Activated CD4-positive, alpha-beta memory T cell treated with anti-CD3 and anti-CD28 coated beads, Interleukin-2, amount 10 ng/mL, durations not matched to agents 7 days and 5 days (primary cell): Measurements from ENCODE around the gene TRRAP. TPM values are rescaled to one million over a fixed set of nuclear protein-coding genes. Genes with fewer than 3 reads are reported as not detected.
A peak's percentile ranks its signal among the peaks of the same experiment; 100 is the strongest.

ENCODE experiments used
- CTCF ChIA-PET: fragments of 350-600 bp; sonication (Branson Sonifier 250); formaldehyde crosslinking; loops from one replicate; lab custom pipeline; 2021; ENCODE audit warnings: antibody characterized with exemption, inconsistent platforms; lab: Charles Lee
- POLR2A ChIA-PET: fragments of 350-600 bp; sonication (Branson Sonifier 250); formaldehyde crosslinking; loops from one replicate; lab custom pipeline; 2021; ENCODE audit warnings: antibody characterized with exemption; lab: Charles Lee
- DNase-seq: peaks from one replicate; pipeline ENCODE4 v3.0.0-alpha.2; 2020
- H3K27ac Mint-ChIP-seq: one replicate; pipeline ENCODE4 v1.8.0; 2021; ENCODE audit warnings: mild to moderate bottlenecking, mixed read lengths
- H3K27me3 Mint-ChIP-seq: one replicate; pipeline ENCODE4 v1.8.0; 2021; ENCODE audit warnings: mixed read lengths
- H3K36me3 Mint-ChIP-seq: one replicate; pipeline ENCODE4 v1.8.0; 2021; ENCODE audit warnings: low read depth, mixed read lengths
- H3K4me1 Mint-ChIP-seq: one replicate; pipeline ENCODE4 v1.8.0; 2021; ENCODE audit warnings: mixed read lengths
- H3K4me3 Mint-ChIP-seq: one replicate; pipeline ENCODE4 v1.8.0; 2021; ENCODE audit warnings: mild to moderate bottlenecking, mixed read lengths
- H3K9me3 Mint-ChIP-seq: one replicate; pipeline ENCODE4 v1.8.0; 2021; ENCODE audit warnings: mixed read lengths
- total RNA-seq, 2 experiments: library from RNA; stranded (reverse); gene quantifications; one replicate each; pipeline ENCODE4 v1.2.3, GENCODE V29; 2021

Gene TRRAP
- total RNA-seq, 2 experiments from 2014 or later, result 47.8 to 54.3 TPM

DNA sequence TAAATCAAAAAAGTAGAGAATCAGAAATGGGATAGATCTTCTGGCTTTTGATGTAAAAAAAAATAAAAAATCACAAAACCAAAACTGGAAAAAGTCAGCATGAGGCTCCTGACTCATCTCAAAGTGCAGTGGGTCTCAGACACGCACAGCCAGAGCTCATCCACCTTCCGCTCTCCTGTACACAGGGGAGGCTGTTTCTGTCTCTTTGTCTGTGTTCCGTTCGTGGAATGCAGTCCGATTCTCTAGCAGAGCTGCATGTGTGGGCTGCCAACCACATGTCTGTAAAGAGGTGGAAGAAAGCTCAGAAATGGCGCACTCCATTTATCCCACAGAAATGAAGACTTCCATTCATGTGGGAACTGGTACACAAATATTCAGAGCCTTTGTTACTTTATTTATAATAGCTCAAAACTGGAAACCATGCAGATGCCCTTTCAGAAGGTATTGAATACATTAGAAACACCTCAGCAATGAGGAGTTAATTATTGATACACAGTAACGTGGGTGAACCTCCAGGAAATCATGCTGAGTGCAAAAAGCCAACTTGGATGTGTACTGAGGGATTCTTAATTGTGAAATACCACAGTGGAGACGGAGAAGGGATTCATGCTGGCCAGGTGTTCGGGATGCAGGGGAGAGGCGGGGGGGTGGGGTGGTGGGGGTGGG, 123.3 kb downstream of the TRRAP start:
- no peak for DNase-seq
- POLR2A ChIA-PET, result no interaction called here
- CTCF ChIA-PET, result no interaction called here
- no peak overlapping the region for H3K4me3 Mint-ChIP-seq
- no peaks in the 10 kb centered on the region for H3K27me3 Mint-ChIP-seq
- H3K4me1 Mint-ChIP-seq, result no peaks in the 10 kb centered on the region
- peaks cover 59% of the 10 kb centered on the region for H3K36me3 Mint-ChIP-seq
- no peaks in the 10 kb centered on the region for H3K9me3 Mint-ChIP-seq
- no peak overlapping the region for H3K27ac Mint-ChIP-seq

- POLR2A ChIA-PET, result no interaction called here
- H3K27me3 Mint-ChIP-seq, result no peaks in the 10 kb centered on the region
- CTCF ChIA-PET, result no interaction called here
- no peak overlapping the region for H3K4me3 Mint-ChIP-seq
- H3K27ac Mint-ChIP-seq, result no peak overlapping the region
- no peak for DNase-seq
- H3K9me3 Mint-ChIP-seq, result no peaks in the 10 kb centered on the region
- H3K36me3 Mint-ChIP-seq, result peaks cover 64% of the 10 kb centered on the region
- no peaks in the 10 kb centered on the region for H3K4me1 Mint-ChIP-seq
Observed at GRCh38 chr7:99002148-99002826, 124.0 kb downstream of the TRRAP start.

DNA sequence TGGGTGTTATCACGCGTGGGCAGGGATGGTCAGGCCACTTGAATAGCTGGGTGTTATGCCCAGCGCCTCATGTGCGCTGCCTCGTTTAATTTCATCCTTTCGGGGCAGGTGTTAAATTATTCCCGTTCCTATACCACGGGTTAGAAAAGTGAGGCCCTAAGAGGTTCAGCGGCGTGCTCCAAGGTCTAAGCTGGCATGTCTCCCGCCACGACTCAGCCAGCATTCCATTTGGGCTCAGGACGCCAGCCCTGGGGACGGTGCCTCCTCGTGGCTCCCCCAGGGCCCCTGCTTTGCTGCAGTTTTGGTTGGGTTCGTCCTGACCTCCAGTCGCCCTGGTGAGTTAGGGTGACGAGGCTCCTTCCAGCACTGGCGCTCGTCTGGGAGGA, 124.5 kb downstream of the TRRAP start:
- Mint-ChIP-seq H3K4me1 (no peaks in the 10 kb centered on the region), H3K27me3 (no peaks in the 10 kb centered on the region), H3K4me3 (no peak overlapping the region), H3K9me3 (no peaks in the 10 kb centered on the region), H3K36me3 (peaks cover 64% of the 10 kb centered on the region), H3K27ac (no peak overlapping the region)
- POLR2A ChIA-PET, result no interaction called here
- CTCF ChIA-PET, result no interaction called here
- DNase-seq, result no peak

- H3K27ac Mint-ChIP-seq, result no peak overlapping the region
Observed at GRCh38 chr7:99003419-99003818, 125.1 kb downstream of the TRRAP start.

DNA sequence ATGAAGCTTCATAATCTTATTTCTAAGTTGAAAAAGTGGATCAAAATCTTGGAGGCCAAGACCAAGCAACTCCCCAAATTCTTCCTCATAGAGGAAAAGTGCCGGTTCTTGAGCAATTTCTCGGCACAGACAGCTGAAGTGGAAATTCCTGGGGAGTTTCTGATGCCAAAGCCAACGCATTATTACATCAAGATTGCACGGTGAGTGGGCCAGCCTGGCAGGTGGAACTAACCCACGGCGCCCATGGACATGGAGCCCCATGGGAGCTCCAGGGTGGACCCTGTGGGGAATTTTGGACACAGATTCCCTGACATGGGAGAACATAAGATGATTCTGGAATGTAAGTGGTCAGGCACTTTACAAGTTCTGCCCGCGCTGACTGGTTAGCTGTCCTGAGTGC, 125.9 kb downstream of the TRRAP start:
- no peaks in the 10 kb centered on the region for H3K4me1 Mint-ChIP-seq
- peaks cover 59% of the 10 kb centered on the region for H3K36me3 Mint-ChIP-seq
- H3K4me3 Mint-ChIP-seq, result no peak overlapping the region
- no peak for DNase-seq
- H3K27ac Mint-ChIP-seq, result no peak overlapping the region
- ChIA-PET POLR2A (no interaction called here), CTCF (no interaction called here)
- no peaks in the 10 kb centered on the region for H3K27me3 Mint-ChIP-seq
- H3K9me3 Mint-ChIP-seq, result no peaks in the 10 kb centered on the region

More at GRCh38 chr7:99003419-99003818, 125.1 kb downstream of the TRRAP start:
- CTCF ChIA-PET, result no interaction called here
- POLR2A ChIA-PET, result no interaction called here
- no peak overlapping the region for H3K4me3 Mint-ChIP-seq
- no peak for DNase-seq
- H3K27me3 Mint-ChIP-seq, result no peaks in the 10 kb centered on the region
- peaks cover 64% of the 10 kb centered on the region for H3K36me3 Mint-ChIP-seq
- no peaks in the 10 kb centered on the region for H3K4me1 Mint-ChIP-seq
- no peaks in the 10 kb centered on the region for H3K9me3 Mint-ChIP-seq

DNA sequence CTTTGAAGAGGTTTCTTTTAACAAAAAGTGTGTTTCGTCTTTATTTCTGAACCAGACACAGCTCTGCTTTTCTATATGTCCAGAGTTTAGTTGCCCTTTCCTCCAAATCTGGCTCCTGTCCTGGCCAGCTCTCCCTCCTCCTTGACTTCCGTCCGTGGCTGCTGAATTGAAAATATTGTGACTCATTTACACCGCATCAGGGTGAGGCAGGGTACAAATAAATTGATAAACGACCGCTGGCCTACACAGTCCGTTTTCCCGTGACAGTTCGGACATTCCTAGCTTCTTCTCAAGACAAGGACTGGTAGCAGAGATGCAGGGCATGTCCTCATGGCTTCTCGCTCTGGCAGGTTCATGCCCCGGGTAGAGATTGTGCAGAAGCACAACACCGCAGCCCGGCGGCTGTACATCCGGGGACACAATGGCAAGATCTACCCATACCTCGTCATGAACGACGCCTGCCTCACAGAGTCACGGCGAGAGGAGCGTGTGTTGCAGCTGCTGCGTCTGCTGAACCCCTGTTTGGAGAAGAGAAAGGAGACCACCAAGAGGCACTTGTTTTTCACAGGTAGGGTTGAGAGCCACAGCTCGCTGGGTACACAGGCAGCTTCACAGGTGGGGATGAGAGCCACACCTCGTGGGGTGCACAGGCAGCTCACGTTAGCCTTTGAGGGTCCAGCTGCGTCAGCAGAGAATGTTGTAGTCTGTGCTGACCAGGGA, 126.6 kb downstream of the TRRAP start:
- Mint-ChIP-seq H3K4me1 (no peaks in the 10 kb centered on the region), H3K27me3 (no peaks in the 10 kb centered on the region), H3K36me3 (peaks cover 59% of the 10 kb centered on the region), H3K27ac (no peak overlapping the region), H3K9me3 (no peaks in the 10 kb centered on the region), H3K4me3 (no peak overlapping the region)
- DNase-seq, result no peak
- ChIA-PET POLR2A (interaction anchor here (0.8 kb wide), 1 partner anchor 12 kb away, joined by 3 read pairs; no protein-coding TSS in a partner anchor), CTCF (interaction anchor here (1.3 kb wide), 1 partner anchor 308 kb away, joined by 4 read pairs; no protein-coding TSS in a partner anchor)

- CTCF ChIA-PET, result interaction anchor here (1.3 kb wide), 1 partner anchor 308 kb away, joined by 4 read pairs; no protein-coding TSS in a partner anchor
- Mint-ChIP-seq H3K4me1 (no peaks in the 10 kb centered on the region), H3K27me3 (no peaks in the 10 kb centered on the region), H3K9me3 (no peaks in the 10 kb centered on the region), H3K27ac (no peak overlapping the region), H3K4me3 (no peak overlapping the region), H3K36me3 (peaks cover 65% of the 10 kb centered on the region)
- POLR2A ChIA-PET, result no interaction called here
- DNase-seq, result no peak
Observed at GRCh38 chr7:99005776-99006175, 127.4 kb downstream of the TRRAP start.

DNA sequence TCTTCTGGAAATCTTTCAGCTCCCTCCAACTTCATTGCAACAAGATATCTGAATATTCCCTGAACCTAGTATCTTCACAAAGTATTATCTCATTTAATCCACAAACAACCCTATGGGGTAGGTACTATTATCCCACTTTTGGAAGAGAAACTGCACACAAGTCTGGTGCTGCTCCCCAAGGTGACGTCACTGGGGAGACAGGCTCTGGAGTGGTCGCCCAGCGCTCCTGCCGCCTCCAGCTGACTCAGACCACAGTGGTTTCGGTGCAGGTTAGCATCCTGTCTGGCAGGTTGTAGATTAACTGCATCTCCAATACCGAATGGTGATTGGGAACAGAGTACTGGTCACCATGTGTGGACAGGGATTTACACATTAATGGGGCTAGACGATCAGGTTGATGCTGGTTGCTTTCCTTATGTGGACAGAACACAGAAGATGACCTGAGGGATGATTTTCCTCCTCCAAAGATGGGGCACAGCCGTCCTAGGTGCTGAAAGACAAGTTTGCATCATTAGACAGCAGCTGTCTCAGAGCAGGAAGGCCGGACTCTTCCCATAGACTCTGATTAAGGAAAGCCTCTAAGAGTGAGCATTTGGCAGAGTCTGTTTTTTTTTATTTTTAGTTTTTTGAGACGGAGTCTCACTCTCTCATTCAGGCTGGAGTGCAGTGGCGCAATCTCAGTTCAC, 128.6 kb downstream of the TRRAP start:
- no peaks in the 10 kb centered on the region for H3K4me1 Mint-ChIP-seq
- H3K9me3 Mint-ChIP-seq, result no peaks in the 10 kb centered on the region
- peaks cover 65% of the 10 kb centered on the region for H3K36me3 Mint-ChIP-seq
- peak; percentile 11 for DNase-seq
- no peak overlapping the region for H3K27ac Mint-ChIP-seq
- H3K4me3 Mint-ChIP-seq, result no peak overlapping the region
- POLR2A ChIA-PET, result no interaction called here
- no peaks in the 10 kb centered on the region for H3K27me3 Mint-ChIP-seq
- CTCF ChIA-PET, result no interaction called here

- Mint-ChIP-seq H3K27ac (no peak overlapping the region), H3K27me3 (no peaks in the 10 kb centered on the region), H3K9me3 (no peaks in the 10 kb centered on the region), H3K36me3 (peaks cover 66% of the 10 kb centered on the region), H3K4me3 (no peak overlapping the region), H3K4me1 (no peaks in the 10 kb centered on the region)
- ChIA-PET CTCF (interaction anchor here (0.5 kb wide), 1 partner anchor 48 kb away, joined by 3 read pairs; no protein-coding TSS in a partner anchor), POLR2A (no interaction called here)
- DNase-seq, result peak; percentile 14
Observed at GRCh38 chr7:99008181-99008631, 129.9 kb downstream of the TRRAP start.

DNA sequence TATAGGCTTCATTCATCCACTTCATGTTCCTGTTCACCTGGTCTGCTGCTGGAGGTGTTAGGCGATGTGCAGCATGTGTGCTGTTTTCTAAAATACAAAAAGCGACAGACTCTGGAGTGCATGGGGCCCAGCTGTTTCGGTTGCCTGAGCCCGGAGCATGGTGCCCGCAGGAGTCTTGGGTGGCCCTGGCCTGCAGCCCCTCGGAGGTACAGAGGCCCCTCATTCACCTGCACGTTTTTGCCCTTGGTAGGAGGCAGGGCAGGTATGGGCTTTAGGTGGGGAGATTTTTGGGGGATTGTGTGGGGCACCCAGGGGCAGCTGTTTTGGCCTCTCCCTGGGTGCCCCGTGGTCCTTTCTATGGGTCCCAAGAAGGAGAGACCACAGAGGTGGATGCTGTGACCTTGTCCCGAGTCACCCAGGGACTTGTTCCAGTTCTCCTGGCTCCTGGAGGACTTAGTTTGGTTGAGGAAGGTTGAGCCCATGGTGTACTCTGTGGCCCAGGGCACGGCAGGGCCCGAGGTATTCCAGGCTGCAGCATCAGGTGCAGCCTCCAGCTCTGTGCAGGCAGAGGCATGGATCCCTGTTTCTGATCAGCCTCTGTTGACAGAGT, 130.7 kb downstream of the TRRAP start:
- Mint-ChIP-seq H3K4me3 (no peak overlapping the region), H3K27me3 (no peaks in the 10 kb centered on the region), H3K9me3 (no peaks in the 10 kb centered on the region), H3K36me3 (peaks cover 72% of the 10 kb centered on the region), H3K4me1 (no peaks in the 10 kb centered on the region), H3K27ac (no peak overlapping the region)
- CTCF ChIA-PET, result interaction anchor here (0.6 to 0.7 kb wide), 2 partner anchors 120 to 518 kb away, joined by 3 read pairs; no protein-coding TSS in a partner anchor
- POLR2A ChIA-PET, result no interaction called here
- DNase-seq, result peak; percentile 11

DNA sequence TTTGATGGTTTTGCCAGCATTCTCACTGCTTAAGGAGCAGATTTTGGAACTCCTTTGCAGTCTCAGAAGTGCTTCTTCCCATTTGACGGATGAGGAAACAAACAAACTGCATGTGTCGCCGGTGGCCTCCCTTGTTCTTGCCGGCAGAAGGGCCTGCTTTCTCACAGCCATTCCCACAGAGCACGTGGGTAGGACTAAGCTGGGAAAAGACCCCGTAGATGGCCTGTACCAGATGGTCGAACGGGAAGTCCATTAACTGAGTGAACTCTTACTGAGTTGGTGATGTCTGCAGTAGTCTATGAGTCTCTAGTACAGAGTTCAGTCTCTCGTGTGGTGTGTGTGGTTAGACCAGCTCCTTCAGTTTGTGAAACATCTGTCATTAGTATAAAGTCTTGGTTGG, 131.9 kb downstream of the TRRAP start:
- Mint-ChIP-seq H3K4me1 (no peaks in the 10 kb centered on the region), H3K9me3 (no peaks in the 10 kb centered on the region), H3K4me3 (no peak overlapping the region), H3K27ac (no peak overlapping the region), H3K36me3 (peaks cover 72% of the 10 kb centered on the region), H3K27me3 (no peaks in the 10 kb centered on the region)
- DNase-seq, result peak; percentile 1
- ChIA-PET POLR2A (no interaction called here), CTCF (interaction anchor here (0.6 kb wide), 1 partner anchor 173 kb away, joined by 4 read pairs; no protein-coding TSS in a partner anchor)

DNA sequence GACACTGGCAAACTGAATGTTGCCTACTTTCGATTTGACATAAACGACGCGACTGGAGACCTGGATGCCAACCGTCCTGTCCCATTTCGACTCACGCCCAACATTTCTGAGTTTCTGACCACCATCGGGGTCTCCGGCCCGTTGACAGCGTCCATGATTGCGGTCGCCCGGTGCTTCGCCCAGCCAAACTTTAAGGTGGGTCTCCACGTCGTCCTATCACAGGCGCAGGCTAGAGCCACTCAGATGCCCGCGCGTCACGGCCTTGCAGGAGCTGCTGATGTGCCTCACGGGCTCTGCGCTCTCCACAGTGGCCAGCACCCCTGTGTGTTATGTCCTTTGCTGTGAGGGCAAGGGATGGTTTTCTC, 133.0 kb downstream of the TRRAP start:
- no peak overlapping the region for H3K4me3 Mint-ChIP-seq

More for the DNA sequence above, 133.0 kb downstream of the TRRAP start:
- CTCF ChIA-PET, result no interaction called here
- no peak for DNase-seq
- Mint-ChIP-seq H3K9me3 (no peaks in the 10 kb centered on the region), H3K27me3 (no peaks in the 10 kb centered on the region), H3K36me3 (peaks cover 74% of the 10 kb centered on the region), H3K27ac (no peak overlapping the region), H3K4me1 (no peaks in the 10 kb centered on the region)
- POLR2A ChIA-PET, result no interaction called here
